Effector CD8-positive, alpha-beta T cell (primary cell): Measurements from ENCODE around the gene DAP.

Experiments used
- DNase-seq: peaks from one replicate; lab custom pipeline; 2025; lab: John Stamatoyannopoulos, UW

DAP gene

GRCh38 chr5:10760921-10761184 lies 181 bp downstream of the DAP start:
- no peak for DNase-seq

GRCh38 chr5:10760096-10760920 lies 726 bp downstream of the DAP start:
- peak; percentile 35 for DNase-seq

GRCh38 chr5:10759111-10759510 lies 1.9 kb downstream of the DAP start:
- no peak for DNase-seq

- DNase-seq = no peak
Observed at GRCh38 chr5:10757922-10758555, 3.0 kb downstream of the DAP start.

GRCh38 chr5:10757043-10757442 lies 4.0 kb downstream of the DAP start:
- DNase-seq = no peak

GRCh38 chr5:10756549-10756948 lies 4.5 kb downstream of the DAP start:
- DNase-seq = no peak

GRCh38 chr5:10753178-10753577 lies 7.9 kb downstream of the DAP start:
- no peak for DNase-seq

GRCh38 chr5:10752451-10752850 lies 8.6 kb downstream of the DAP start:
- DNase-seq = no peak

- DNase-seq = no peak
Observed at GRCh38 chr5:10750909-10751308, 10.1 kb downstream of the DAP start.

- DNase-seq = no peak
Observed at GRCh38 chr5:10747678-10748622, 13.1 kb downstream of the DAP start.

GRCh38 chr5:10746711-10747110 lies 14.3 kb downstream of the DAP start:
- DNase-seq = no peak

- no peak for DNase-seq
Observed at GRCh38 chr5:10745133-10745532, 15.9 kb downstream of the DAP start.

- DNase-seq = no peak
Observed at GRCh38 chr5:10744681-10745080, 16.4 kb downstream of the DAP start.

GRCh38 chr5:10743951-10744350 lies 17.1 kb downstream of the DAP start:
- no peak for DNase-seq

GRCh38 chr5:10743526-10743925 lies 17.5 kb downstream of the DAP start:
- no peak for DNase-seq

GRCh38 chr5:10741661-10742060 lies 19.4 kb downstream of the DAP start:
- DNase-seq = no peak

GRCh38 chr5:10740384-10740783 lies 20.6 kb downstream of the DAP start:
- DNase-seq = no peak

GRCh38 chr5:10737880-10738279 lies 23.2 kb downstream of the DAP start:
- DNase-seq = no peak

- no peak for DNase-seq
Observed at GRCh38 chr5:10736808-10737207, 24.2 kb downstream of the DAP start.

- no peak for DNase-seq
Observed at GRCh38 chr5:10736354-10736753, 24.7 kb downstream of the DAP start.

- no peak for DNase-seq
Observed at GRCh38 chr5:10735569-10736276, 25.3 kb downstream of the DAP start.
